KMS-11 (cell line): ENCODE data around the gene CTDNEP1.

ENCODE experiments used
- H2AFZ ChIP-seq: fragments of 200-600 bp; sonication (generic); 2 replicates; pipeline ENCODE4 v1.6.1; 2016; ENCODE audit warnings: antibody characterized with exemption, mixed run types, low read depth
- H3K27ac ChIP-seq: fragments of 200-600 bp; sonication (generic); 2 replicates; pipeline ENCODE4 v1.6.1; 2016; ENCODE audit warnings: mild to moderate bottlenecking, mixed run types
- H3K27me3 ChIP-seq: fragments of 200-600 bp; sonication (generic); 2 replicates; pipeline ENCODE4 v1.6.1; 2017; ENCODE audit warnings: mild to moderate bottlenecking, low read depth, mixed run types, moderate library complexity; ENCODE audit not compliant: insufficient read depth
- H3K36me3 ChIP-seq: fragments of 200-600 bp; sonication (generic); 2 replicates; pipeline ENCODE4 v1.6.1; 2017; ENCODE audit warnings: mild to moderate bottlenecking, mixed run types; ENCODE audit not compliant: insufficient read depth
- H3K4me1 ChIP-seq: fragments of 200-600 bp; sonication (generic); 2 replicates; pipeline ENCODE4 v1.6.1; 2016; ENCODE audit warnings: mild to moderate bottlenecking, low read depth, mixed run types; ENCODE audit not compliant: poor library complexity, severe bottlenecking
- H3K4me2 ChIP-seq: fragments of 200-600 bp; sonication (generic); 2 replicates; pipeline ENCODE4 v1.7.0; 2016; ENCODE audit warnings: mild to moderate bottlenecking, mixed run types
- H3K4me3 ChIP-seq: fragments of 200-600 bp; sonication (generic); IDR thresholded peaks from 2 replicates; pipeline ENCODE4 v1.6.1; 2017; ENCODE audit warnings: low read depth, low read length, mixed read lengths; ENCODE audit not compliant: insufficient read depth
- H3K79me2 ChIP-seq: fragments of 200-600 bp; sonication (generic); 2 replicates; pipeline ENCODE4 v1.6.1; 2016; ENCODE audit warnings: low read depth, mixed run types; ENCODE audit not compliant: insufficient read depth
- H3K9ac ChIP-seq: fragments of 200-600 bp; sonication (generic); 2 replicates; pipeline ENCODE4 v1.6.1; 2016; ENCODE audit warnings: mild to moderate bottlenecking, mixed run types
- H4K20me1 ChIP-seq: fragments of 200-600 bp; sonication (generic); 2 replicates; pipeline ENCODE4 v1.6.1; 2016; ENCODE audit warnings: mild to moderate bottlenecking, mixed run types; ENCODE audit not compliant: insufficient read depth
- CTCF ChIP-seq: fragments of 200-600 bp; sonication (generic); conservative IDR thresholded peaks from 2 replicates; pipeline ENCODE4 v1.6.1; 2017; ENCODE audit warnings: low read depth, mild to moderate bottlenecking, antibody characterized with exemption, low read length, moderate library complexity, mixed read lengths

CTDNEP1 gene

GRCh38 chr17:7290685-7291084, 39.2 kb upstream of the CTDNEP1 start:
- no peak for TF ChIP-seq CTCF
- 0 out of 2 replicates have a peak, but pooled peaks cover 2% of the 10 kb centered on the region for H3K27me3 ChIP-seq

GRCh38 chr17:7290166-7290565, 38.6 kb upstream of the CTDNEP1 start:
- no peak overlapping the region for H3K9ac ChIP-seq
- no peak overlapping the region for H3K4me2 ChIP-seq
- H3K36me3 ChIP-seq: no peaks in the 10 kb centered on the region
- H3K4me3 ChIP-seq: no peak overlapping the region
- H2AFZ ChIP-seq: no peak overlapping the region
- 0 out of 2 replicates have a peak, but pooled peaks cover 2% of the 10 kb centered on the region for H3K27me3 ChIP-seq
- H3K4me1 ChIP-seq: no peaks in the 10 kb centered on the region
- no peaks in the 10 kb centered on the region for H4K20me1 ChIP-seq
- no peak for TF ChIP-seq CTCF
- H3K27ac ChIP-seq: no peak overlapping the region
- H3K79me2 ChIP-seq: no peaks in the 10 kb centered on the region

More at GRCh38 chr17:7290685-7291084, 39.2 kb upstream of the CTDNEP1 start:
- Histone ChIP-seq H3K79me2 (no peaks in the 10 kb centered on the region), H4K20me1 (no peaks in the 10 kb centered on the region), H3K27ac (no peak overlapping the region), H3K4me3 (no peak overlapping the region), H3K4me1 (no peaks in the 10 kb centered on the region), H2AFZ (no peak overlapping the region), H3K36me3 (no peaks in the 10 kb centered on the region), H3K9ac (no peak overlapping the region), H3K4me2 (no peak overlapping the region)

- H4K20me1 ChIP-seq: no peaks in the 10 kb centered on the region
- no peaks in the 10 kb centered on the region for H3K4me1 ChIP-seq
- no peak overlapping the region for H2AFZ ChIP-seq
- no peak overlapping the region for H3K27ac ChIP-seq
- no peak overlapping the region for H3K4me2 ChIP-seq
- no peaks in the 10 kb centered on the region for H3K79me2 ChIP-seq
- H3K36me3 ChIP-seq: no peaks in the 10 kb centered on the region
- H3K4me3 ChIP-seq: no peak overlapping the region
- TF ChIP-seq CTCF: no peak
- H3K27me3 ChIP-seq: 0 out of 2 replicates have a peak, but pooled peaks cover 2% of the 10 kb centered on the region
- H3K9ac ChIP-seq: no peak overlapping the region
Measured at GRCh38 chr17:7289256-7290032, 37.9 kb upstream of the CTDNEP1 start.

- Histone ChIP-seq H2AFZ (no peak overlapping the region), H3K27ac (no peak overlapping the region), H3K27me3 (0 out of 2 replicates have a peak, but pooled peaks cover 2% of the 10 kb centered on the region), H4K20me1 (no peaks in the 10 kb centered on the region), H3K4me2 (no peak overlapping the region), H3K9ac (no peak overlapping the region), H3K36me3 (no peaks in the 10 kb centered on the region), H3K4me1 (no peaks in the 10 kb centered on the region), H3K79me2 (no peaks in the 10 kb centered on the region), H3K4me3 (no peak overlapping the region)
- TF ChIP-seq CTCF: no peak
Measured at GRCh38 chr17:7285679-7286078, 34.1 kb upstream of the CTDNEP1 start.
